SK-N-SH (cell line): ENCODE results near the gene STRN3. TPM values are rescaled to one million over a fixed set of nuclear protein-coding genes. Genes with fewer than 3 reads are reported as not detected.

Experiments used
- CTCF ChIA-PET: fragments of 300-600, 350-600 bp; formaldehyde crosslinking; extraction: SDS; loops from one replicate; lab custom pipeline; 2021; lab: Yijun Ruan, JAX
- POLR2A ChIA-PET: fragments of 350-600 bp; sonication (Branson Sonifier 250); formaldehyde crosslinking; extraction: SDS; loops from one replicate; lab custom pipeline; 2020; ENCODE audit warnings: antibody characterized with exemption, inconsistent platforms; lab: Yijun Ruan, JAX
- DNase-seq: peaks from one replicate; pipeline ENCODE4 v3.0.0; 2012
- H2AFZ ChIP-seq: fragments of 200-600 bp; sonication (generic); 2 replicates; pipeline ENCODE4 v1.8.1; 2016; ENCODE audit warnings: antibody characterized with exemption, mild to moderate bottlenecking, low read depth
- H3F3A ChIP-seq: fragments of 200-600 bp; sonication (generic); replicated peaks from 2 replicates; pipeline ENCODE3; 2016; ENCODE audit warnings: antibody characterized with exemption, mild to moderate bottlenecking; ENCODE audit not compliant: insufficient read depth
- H3K27ac ChIP-seq, 2 experiments: fragments of 200-500 bp in 1 of 2; fragments of 200-600 bp in 1 of 2; sonication (Bioruptor generic) in 1 of 2; sonication (generic), shearing (Covaris generic) in 1 of 2; 2 replicates each; pipeline versions ENCODE4 v1.5.1 to v1.6.1; 2014 to 2016; ENCODE audit warnings: low read depth in 2 of 2, inconsistent platforms in 1 of 2, low read length in 1 of 2, mild to moderate bottlenecking in 1 of 2, mixed read lengths in 1 of 2
- H3K27me3 ChIP-seq: fragments of 200-600 bp; sonication (generic), shearing (Covaris generic); 2 replicates; pipeline ENCODE4 v1.6.1; 2016; ENCODE audit warnings: mixed run types; ENCODE audit not compliant: insufficient read depth
- H3K36me3 ChIP-seq, 2 experiments: fragments of 200-500 bp in 1 of 2; fragments of 200-600 bp in 1 of 2; sonication (Bioruptor generic) in 1 of 2; sonication (generic) in 1 of 2; replicated peaks in 1 of 2; 2 replicates each; pipeline versions ENCODE3 to v1.5.1; 2014 to 2016; ENCODE audit warnings: low read length in 1 of 2, mild to moderate bottlenecking in 1 of 2; ENCODE audit not compliant: insufficient read depth in 2 of 2, control insufficient read depth in 1 of 2
- H3K4me1 ChIP-seq, 2 experiments: fragments of 200-500 bp in 1 of 2; fragments of 200-600 bp in 1 of 2; sonication (Bioruptor generic) in 1 of 2; sonication (generic), shearing (Covaris generic) in 1 of 2; 2 replicates each; pipeline versions ENCODE4 v1.5.1 to v1.6.1; 2014 to 2016; ENCODE audit warnings: low read depth in 1 of 2, low read length in 1 of 2, mixed run types in 1 of 2; ENCODE audit not compliant: insufficient read depth in 2 of 2, control insufficient read depth in 1 of 2
- H3K4me2 ChIP-seq: fragments of 200-600 bp; sonication (generic), shearing (Covaris generic); 2 replicates; pipeline ENCODE4 v1.6.1; 2017; ENCODE audit warnings: mixed run types
- H3K4me3 ChIP-seq, 2 experiments: fragments of 200-500 bp in 1 of 2; fragments of 200-600 bp in 1 of 2; sonication (Bioruptor generic) in 1 of 2; sonication (generic), shearing (Covaris generic) in 1 of 2; 2 replicates each; pipeline versions ENCODE4 v1.5.1 to v1.8.1; 2014 to 2016; ENCODE audit warnings: low read depth in 2 of 2, inconsistent platforms in 1 of 2, low read length in 1 of 2, mild to moderate bottlenecking in 1 of 2, mixed read lengths in 1 of 2, moderate library complexity in 1 of 2
- H3K79me2 ChIP-seq: fragments of 200-600 bp; sonication (generic); 2 replicates; pipeline ENCODE4 v1.8.1; 2017; ENCODE audit warnings: mild to moderate bottlenecking; ENCODE audit not compliant: insufficient read depth
- H3K9ac ChIP-seq: fragments of 200-600 bp; sonication (generic); 2 replicates; pipeline ENCODE4 v1.6.1; 2017; ENCODE audit warnings: mixed run types
- H3K9me2 ChIP-seq: fragments of 200-600 bp; sonication (generic); 2 replicates; pipeline ENCODE4 v1.6.1; 2017; ENCODE audit warnings: mixed run types
- H3K9me3 ChIP-seq: fragments of 200-600 bp; sonication (generic); 2 replicates; pipeline ENCODE4 v1.6.1; 2017; ENCODE audit warnings: mixed run types, mild to moderate bottlenecking, moderate library complexity
- H4K20me1 ChIP-seq: fragments of 200-600 bp; sonication (generic); 2 replicates; pipeline ENCODE4 v1.6.1; 2017; ENCODE audit warnings: mild to moderate bottlenecking, mixed run types; ENCODE audit not compliant: insufficient read depth
- EZH2phosphoT487 ChIP-seq: fragments of 200-600 bp; sonication (generic); IDR thresholded peaks from 2 replicates; pipeline ENCODE4 v1.6.1; 2017; ENCODE audit warnings: low read depth, mixed run types, mild to moderate bottlenecking, antibody characterized with exemption, moderate library complexity, borderline replicate concordance
- FOSL2 ChIP-seq: IDR thresholded peaks from 2 replicates; pipeline ENCODE4 v1.4.0; 2012; ENCODE audit warnings: low read depth, mild to moderate bottlenecking, moderate library complexity, borderline replicate concordance
- FOXJ3 ChIP-seq: sonication (generic); formaldehyde crosslinking; IDR thresholded peaks from 2 replicates; pipeline ENCODE4 v1.5.1; 2020; ENCODE audit warnings: mild to moderate bottlenecking, missing genetic modification reagents
- FOXM1 ChIP-seq: IDR thresholded peaks from 2 replicates; pipeline ENCODE4 v1.4.0; 2012; ENCODE audit warnings: low read depth, mild to moderate bottlenecking
- IRF3 ChIP-seq: fragments of 150-350 bp; IDR thresholded peaks from 2 replicates; pipeline ENCODE4 v1.6.1; 2016; ENCODE audit warnings: mild to moderate bottlenecking, low read depth, low read length
- JUND ChIP-seq: IDR thresholded peaks from 2 replicates; pipeline ENCODE4 v1.4.0; 2012
- MAX ChIP-seq: IDR thresholded peaks from 2 replicates; pipeline ENCODE4 v1.4.0; 2012; ENCODE audit warnings: low read depth
- MEF2A ChIP-seq: IDR thresholded peaks from 2 replicates; pipeline ENCODE4 v1.4.0; 2012; ENCODE audit warnings: low read depth, borderline replicate concordance
- NRF1 ChIP-seq: IDR thresholded peaks from 2 replicates; pipeline ENCODE4 v1.6.1; 2012; ENCODE audit warnings: low read depth, mild to moderate bottlenecking, low read length
- PBX3 ChIP-seq: IDR thresholded peaks from 2 replicates; pipeline ENCODE4; 2012
- POLR2AphosphoS5 ChIP-seq: IDR thresholded peaks from 2 replicates; pipeline ENCODE4 v1.6.1; 2012; ENCODE audit warnings: low read depth, low read length
- RCOR1 ChIP-seq: fragments of 150-350 bp; IDR thresholded peaks from 2 replicates; pipeline ENCODE4 v1.6.1; 2017; ENCODE audit warnings: antibody characterized with exemption, low read length
- RFX5 ChIP-seq: IDR thresholded peaks from 2 replicates; pipeline ENCODE4 v1.6.1; 2012; ENCODE audit warnings: mild to moderate bottlenecking, improper control_type of control experiment, low read length
- SIN3A ChIP-seq: IDR thresholded peaks from 2 replicates; pipeline ENCODE4 v1.6.1; 2012; ENCODE audit warnings: low read depth, mild to moderate bottlenecking, low read length, moderate library complexity, borderline replicate concordance
- TAF1 ChIP-seq: IDR thresholded peaks from 2 replicates; pipeline ENCODE4 v1.6.1; 2012; ENCODE audit warnings: low read depth, mild to moderate bottlenecking, low read length, moderate library complexity, borderline replicate concordance
- TCF12 ChIP-seq: IDR thresholded peaks from 2 replicates; pipeline ENCODE4 v1.4.0; 2012
- USF2 ChIP-seq: fragments of 150-350 bp; IDR thresholded peaks from 2 replicates; pipeline ENCODE4 v1.6.1; 2017; ENCODE audit warnings: antibody characterized with exemption, low read length, low read depth, borderline replicate concordance
- ZBTB33 ChIP-seq: IDR thresholded peaks from 2 replicates; pipeline ENCODE4 v1.4.0; 2012; ENCODE audit warnings: low read depth, borderline replicate concordance
- WGBS: methylation state at CpG from one replicate; pipeline ENCODE4 v1.1.6; 2017; ENCODE audit warnings: low lambda C conversion rate; 5-methylcytosine and 5-hydroxymethylcytosine counted together
- polyA plus RNA-seq, 3 experiments: library from polyadenylated mRNA; depleted of rRNA; stranded (reverse); fragments of >200 nt; gene quantifications; 2 replicates each; pipeline ENCODE4 v1.2.3, GENCODE V29; 2012

Gene STRN3
- polyA plus RNA-seq, 1 of the 3 experiments (the other 2 are of a cell fraction): 7.2 TPM

- Histone ChIP-seq H3K4me2 (no peak overlapping the region), H3K9me2 (no peaks in the 10 kb centered on the region), H3K79me2 (no peaks in the 10 kb centered on the region), H3K27ac (no peak overlapping the region), H3K9me3 (no peaks in the 10 kb centered on the region), H3K9ac (no peak overlapping the region), H3K36me3 (no peaks in the 10 kb centered on the region), H3K4me3 (no peak overlapping the region), H3K27me3 (peaks cover 6% of the 10 kb centered on the region; the same call in 1 of the 2 replicates), H3K4me1 (no peaks in the 10 kb centered on the region), H2AFZ (no peak overlapping the region), H4K20me1 (no peaks in the 10 kb centered on the region)
- POLR2A ChIA-PET: no interaction called here
- CTCF ChIA-PET: no interaction called here
- no peak for DNase-seq
- WGBS: 28% methylated on average over 1 of the region's 1 CpG
- no peak for TF ChIP-seq TCF12
- TF ChIP-seq MEF2A: no peak
- TF ChIP-seq PBX3: no peak
- TF ChIP-seq USF2: no peak
- no peak for TF ChIP-seq TAF1
- TF ChIP-seq JUND: no peak
- TF ChIP-seq MAX: no peak
- no peak for TF ChIP-seq IRF3
- TF ChIP-seq FOXJ3 (CRISPR knock-in tag): no peak
- TF ChIP-seq FOXM1: no peak
- no peak for TF ChIP-seq FOSL2
- TF ChIP-seq, all 33 proteins: peak for 0
- H3F3A ChIP-seq: no peaks in the 10 kb centered on the region
Observed at GRCh38 chr14:30849983-30850382, 176.2 kb downstream of the STRN3 start.

GRCh38 chr14:30849354-30849753 lies 176.8 kb downstream of the STRN3 start:
- DNase-seq: no peak
- CTCF ChIA-PET: no interaction called here
- POLR2A ChIA-PET: no interaction called here
- TF ChIP-seq IRF3 (no peak), EZH2phosphoT487 (no peak), RFX5 (no peak), ZBTB33 (no peak), POLR2AphosphoS5 (no peak), SIN3A (no peak), TAF1 (no peak), USF2 (no peak), NRF1 (no peak), RCOR1 (no peak), PBX3 (no peak), MAX (no peak)
- H3F3A ChIP-seq: no peaks in the 10 kb centered on the region
- H2AFZ ChIP-seq: no peak overlapping the region
- 50% methylated on average over 1 of the region's 1 CpG for WGBS
- no peak overlapping the region for H3K4me2 ChIP-seq
- H3K4me3 ChIP-seq: no peak overlapping the region
- H3K27me3 ChIP-seq: peaks cover 6% of the 10 kb centered on the region; the same call in 1 of the 2 replicates
- H3K79me2 ChIP-seq: no peaks in the 10 kb centered on the region
- no peaks in the 10 kb centered on the region for H3K9me2 ChIP-seq
- H3K4me1 ChIP-seq: no peaks in the 10 kb centered on the region
- no peaks in the 10 kb centered on the region for H3K36me3 ChIP-seq
- H3K27ac ChIP-seq: no peak overlapping the region
- no peak overlapping the region for H3K9ac ChIP-seq
- H4K20me1 ChIP-seq: no peaks in the 10 kb centered on the region
- H3K9me3 ChIP-seq: no peaks in the 10 kb centered on the region
